Ascending aorta (tissue), 2 donors: ENCODE results near the gene UMODL1. TPM values are rescaled to one million over a fixed set of nuclear protein-coding genes. Genes with fewer than 3 reads are reported as not detected.

Experiments used
- DNase-seq, 2 donors: peaks; one replicate each; pipeline ENCODE4 v3.0.0-alpha.2; 2019; ENCODE audit warnings: low spot score in 2 of 2
- H3K27ac ChIP-seq, 2 donors: fragments of 200-600 bp; sonication (generic); one replicate each; pipeline ENCODE4 v1.5.1; 2016 to 2017; ENCODE audit warnings: mild to moderate bottlenecking in 1 of 2
- H3K27me3 ChIP-seq: fragments of 200-600 bp; sonication (generic); one replicate; pipeline ENCODE4 v1.5.1; 2017
- H3K36me3 ChIP-seq, 2 donors: fragments of 200-600 bp; sonication (generic); one replicate each; pipeline ENCODE4 v1.5.1; 2016
- H3K4me1 ChIP-seq, 2 donors: fragments of 200-600 bp; sonication (generic); one replicate each; pipeline ENCODE4 v1.5.1; 2016 to 2017; ENCODE audit warnings: mild to moderate bottlenecking in 1 of 2
- H3K4me3 ChIP-seq, 2 donors: fragments of 200-600 bp; sonication (generic); one replicate each; pipeline ENCODE4 v1.5.1; 2016 to 2017; ENCODE audit warnings: mild to moderate bottlenecking in 1 of 2
- H3K9me3 ChIP-seq, 2 donors: fragments of 200-600 bp; sonication (generic); one replicate each; pipeline ENCODE4 v1.5.1; 2016
- intact Hi-C: fragments of 100-400 bp; cut with DNase I; formaldehyde crosslinking; loops from one replicate; pipeline ENCODE4 v1.15.1; 2023
- total RNA-seq: library from RNA; depleted of rRNA; stranded (reverse); fragments of >200 nt; gene quantifications from one replicate; pipeline ENCODE4 v1.1.0, GENCODE V29; 2016
- TF ChIP-seq, protein P1 (sequence below), 3 experiments: fragments of 200-600 bp in 2 of 3; fragments of 450-650 bp in 1 of 3; sonication (generic) in 2 of 3; IDR thresholded peaks; one replicate each; pipeline ENCODE4 v1.5.1; 2016 to 2019; ENCODE audit warnings: antibody characterized with exemption in 3 of 3, mild to moderate bottlenecking in 1 of 3, moderate library complexity in 1 of 3

The UMODL1 gene
- total RNA-seq, 1 donor from 2014 or later, result not detected

DNA sequence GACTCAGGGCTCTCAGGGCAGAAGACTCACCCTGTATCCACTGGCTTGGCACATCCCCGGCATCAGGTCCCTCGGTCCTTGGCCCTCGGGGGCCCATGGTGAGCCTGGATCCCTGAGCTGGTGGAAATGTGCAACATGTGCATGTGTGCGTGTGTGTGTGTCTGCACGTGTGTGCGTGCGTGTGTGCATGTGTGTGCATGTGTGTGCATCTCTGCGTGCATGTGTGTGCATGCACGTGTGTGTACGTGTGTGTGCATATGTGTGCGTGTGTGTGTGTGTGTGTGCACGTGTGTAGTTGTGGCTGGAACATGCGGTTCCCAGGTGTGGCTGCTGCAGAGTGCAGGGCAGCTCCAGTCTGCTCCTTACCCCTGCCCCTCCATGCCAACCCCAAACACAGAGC, 51.3 kb downstream of the UMODL1 start:
- H3K27me3 ChIP-seq, result no peaks in the 10 kb centered on the region
- no peak overlapping the region for H3K4me3 ChIP-seq

DNA sequence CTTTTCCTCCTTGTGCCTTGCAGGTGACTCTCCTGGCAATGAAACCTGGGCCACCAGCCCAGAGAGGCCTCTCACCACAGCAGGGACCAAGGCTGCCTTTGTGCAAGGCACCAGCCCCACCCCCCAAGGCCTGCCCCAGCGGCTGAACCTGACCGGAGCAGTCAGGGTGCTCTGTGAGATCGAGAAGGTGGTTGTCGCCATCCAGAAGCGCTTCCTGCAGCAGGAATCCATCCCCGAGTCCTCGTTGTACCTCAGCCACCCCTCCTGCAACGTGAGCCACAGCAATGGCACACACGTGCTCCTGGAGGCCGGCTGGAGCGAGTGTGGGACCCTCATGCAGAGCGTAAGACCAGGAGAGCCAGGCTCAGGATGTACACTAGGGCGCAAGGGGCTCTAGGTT, 51.7 kb downstream of the UMODL1 start:
- H3K9me3 ChIP-seq, result no peaks in the 10 kb centered on the region
- intact Hi-C loops, result no loop called here
- no peak overlapping the region for H3K4me3 ChIP-seq
- H3K27ac ChIP-seq, result no peak overlapping the region
- TF ChIP-seq, protein P1, sequence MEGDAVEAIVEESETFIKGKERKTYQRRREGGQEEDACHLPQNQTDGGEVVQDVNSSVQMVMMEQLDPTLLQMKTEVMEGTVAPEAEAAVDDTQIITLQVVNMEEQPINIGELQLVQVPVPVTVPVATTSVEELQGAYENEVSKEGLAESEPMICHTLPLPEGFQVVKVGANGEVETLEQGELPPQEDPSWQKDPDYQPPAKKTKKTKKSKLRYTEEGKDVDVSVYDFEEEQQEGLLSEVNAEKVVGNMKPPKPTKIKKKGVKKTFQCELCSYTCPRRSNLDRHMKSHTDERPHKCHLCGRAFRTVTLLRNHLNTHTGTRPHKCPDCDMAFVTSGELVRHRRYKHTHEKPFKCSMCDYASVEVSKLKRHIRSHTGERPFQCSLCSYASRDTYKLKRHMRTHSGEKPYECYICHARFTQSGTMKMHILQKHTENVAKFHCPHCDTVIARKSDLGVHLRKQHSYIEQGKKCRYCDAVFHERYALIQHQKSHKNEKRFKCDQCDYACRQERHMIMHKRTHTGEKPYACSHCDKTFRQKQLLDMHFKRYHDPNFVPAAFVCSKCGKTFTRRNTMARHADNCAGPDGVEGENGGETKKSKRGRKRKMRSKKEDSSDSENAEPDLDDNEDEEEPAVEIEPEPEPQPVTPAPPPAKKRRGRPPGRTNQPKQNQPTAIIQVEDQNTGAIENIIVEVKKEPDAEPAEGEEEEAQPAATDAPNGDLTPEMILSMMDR (IDR thresholded peaks at IDR 0.05), result no peak
- no peaks in the 10 kb centered on the region for H3K27me3 ChIP-seq
- no peaks in the 10 kb centered on the region for H3K36me3 ChIP-seq
- no peak for DNase-seq
- no peaks in the 10 kb centered on the region for H3K4me1 ChIP-seq

More for the DNA sequence above, 51.3 kb downstream of the UMODL1 start:
- DNase-seq, result no peak
- Histone ChIP-seq H3K9me3 (no peaks in the 10 kb centered on the region), H3K36me3 (no peaks in the 10 kb centered on the region), H3K4me1 (no peaks in the 10 kb centered on the region), H3K27ac (no peak overlapping the region)
- TF ChIP-seq, protein P1 (IDR thresholded peaks at IDR 0.05), result no peak
- intact Hi-C loops, result no loop called here

DNA sequence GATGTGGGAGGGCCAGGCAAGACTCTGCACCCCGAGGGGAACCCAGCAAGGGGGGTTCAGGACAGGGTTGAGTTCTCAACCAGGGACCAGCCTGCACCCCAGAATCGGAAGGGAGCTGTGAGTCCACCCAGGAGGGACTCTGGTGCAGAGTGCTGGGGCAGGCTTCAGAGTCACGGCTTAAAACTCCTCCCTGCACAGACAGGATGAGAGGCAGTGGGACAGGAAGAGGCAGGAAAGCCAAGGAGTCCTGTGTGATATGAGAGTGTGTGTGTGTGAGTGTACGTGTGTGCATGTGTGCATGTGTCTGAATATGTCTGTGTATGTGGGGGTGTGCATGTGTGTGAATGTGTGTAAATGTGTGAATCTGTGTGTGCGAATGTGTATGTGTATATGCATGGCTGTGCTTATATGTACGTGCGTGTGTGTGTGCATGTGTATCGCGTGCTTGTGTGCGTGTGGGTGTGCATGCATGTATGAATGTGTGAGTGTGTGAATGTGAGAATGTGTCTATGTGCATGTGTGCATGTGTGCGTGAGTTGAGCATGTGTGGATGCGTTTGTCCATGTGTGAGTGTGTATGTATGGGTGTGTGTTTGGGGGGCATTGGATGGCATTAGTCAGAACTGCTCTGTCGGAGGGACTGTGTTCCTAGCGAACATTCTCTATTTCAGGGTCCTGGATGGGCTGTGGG, 52.2 kb downstream of the UMODL1 start:
- Histone ChIP-seq H3K9me3 (no peaks in the 10 kb centered on the region), H3K27me3 (no peaks in the 10 kb centered on the region), H3K36me3 (no peaks in the 10 kb centered on the region), H3K27ac (no peak overlapping the region), H3K4me1 (no peaks in the 10 kb centered on the region), H3K4me3 (no peak overlapping the region)
- DNase-seq, result no peak
- intact Hi-C loops, result no loop called here
- TF ChIP-seq, protein P1 (IDR thresholded peaks at IDR 0.05), result no peak

DNA sequence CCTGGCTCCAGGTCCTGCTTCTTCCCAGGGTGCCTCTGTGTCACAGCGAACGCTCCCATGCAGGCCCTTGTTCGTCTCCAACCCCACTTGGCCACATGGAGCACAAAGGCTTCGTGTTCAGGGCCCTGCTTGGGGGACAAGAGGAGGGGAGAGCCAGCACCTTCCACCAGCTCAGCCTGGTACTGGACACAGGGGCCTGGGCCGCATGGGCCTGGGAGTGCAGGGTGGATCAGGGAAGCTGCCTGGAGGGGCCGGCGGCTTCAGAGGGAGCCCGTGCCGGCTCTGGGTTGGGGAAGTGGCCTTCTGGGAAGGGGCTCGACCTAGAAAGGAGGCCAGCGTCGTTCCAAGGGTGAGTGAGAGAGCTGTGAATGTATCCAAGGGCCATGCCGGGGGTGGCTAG, 53.0 kb downstream of the UMODL1 start:
- H3K27ac ChIP-seq, result no peak overlapping the region
- no peaks in the 10 kb centered on the region for H3K4me1 ChIP-seq
- H3K9me3 ChIP-seq, result no peaks in the 10 kb centered on the region
- intact Hi-C loops, result no loop called here
- no peak overlapping the region for H3K4me3 ChIP-seq
- no peaks in the 10 kb centered on the region for H3K27me3 ChIP-seq
- no peak for DNase-seq
- no peaks in the 10 kb centered on the region for H3K36me3 ChIP-seq
- TF ChIP-seq, protein P1 (IDR thresholded peaks at IDR 0.05), result no peak

DNA sequence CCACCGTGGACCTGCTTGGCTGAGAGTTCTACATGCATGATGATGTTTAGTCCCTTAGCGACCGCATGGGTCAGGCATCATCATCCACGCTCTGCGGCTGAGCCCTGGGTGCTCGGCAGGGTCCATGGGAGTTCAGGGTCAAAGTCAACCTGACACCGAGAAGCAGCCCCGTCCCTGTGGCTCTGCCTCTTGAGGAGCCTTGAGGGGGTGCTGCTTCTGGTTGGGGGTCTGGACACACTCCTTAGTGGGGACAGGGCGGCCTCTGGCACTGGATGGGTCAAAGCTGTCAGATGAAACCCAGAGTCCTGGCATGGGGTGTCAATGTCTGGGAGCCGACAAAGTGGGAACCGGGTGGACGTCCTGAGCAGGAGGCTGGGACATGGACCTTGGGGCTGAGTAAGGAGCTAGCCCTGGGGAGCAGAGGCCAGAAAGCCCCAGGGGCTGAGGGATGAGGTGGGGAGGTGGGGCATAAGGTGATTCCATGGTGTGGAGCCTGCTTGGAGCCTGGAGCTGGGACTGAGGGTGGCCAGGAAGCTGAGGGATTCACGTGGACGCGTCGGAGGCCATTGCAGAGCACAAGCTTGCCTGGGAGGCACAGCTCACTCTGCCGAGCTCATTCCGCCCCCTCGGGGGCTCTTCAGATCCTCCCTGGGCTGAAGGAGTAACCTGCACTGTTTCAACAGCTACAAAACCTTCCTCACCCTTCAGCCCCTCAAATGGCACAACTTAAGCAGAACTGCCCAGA, 53.9 kb downstream of the UMODL1 start:
- Histone ChIP-seq H3K4me1 (no peaks in the 10 kb centered on the region), H3K27me3 (no peaks in the 10 kb centered on the region), H3K4me3 (no peak overlapping the region), H3K27ac (no peak overlapping the region), H3K9me3 (no peaks in the 10 kb centered on the region), H3K36me3 (no peaks in the 10 kb centered on the region)
- TF ChIP-seq, protein P1 (IDR thresholded peaks at IDR 0.05), result no peak
- intact Hi-C loops, result no loop called here
- DNase-seq, result no peak
